ENCODE measurements around the gene DRG2.

DRG2 gene

GRCh38 chr17:18145811-18146210 is 58.1 kb downstream of the DRG2 start:
- no peak for DNase-seq

GRCh38 chr17:18146259-18146658 is 58.5 kb downstream of the DRG2 start:
- DNase-seq, result no peak

DNA sequence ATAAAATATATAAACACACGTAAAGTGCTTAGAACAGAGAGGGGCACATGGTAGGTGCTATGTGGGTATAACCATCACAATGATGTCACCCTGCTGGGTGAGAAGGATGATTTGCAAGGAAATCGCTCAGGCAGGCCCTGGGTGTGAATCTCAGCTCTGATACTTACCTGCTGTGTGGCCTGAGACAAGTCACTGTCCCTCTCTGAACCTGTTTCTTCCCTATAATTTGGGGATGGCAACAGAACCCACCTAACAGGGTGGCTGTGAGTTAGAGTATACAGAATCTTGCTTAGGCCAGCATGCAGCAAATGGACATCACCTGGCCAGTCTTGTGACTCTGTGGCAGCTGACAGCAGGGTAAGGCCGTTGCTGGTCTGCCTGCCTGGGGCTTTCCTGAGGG is 59.2 kb downstream of the DRG2 start:
- DNase-seq, result no peak

- DNase-seq, result no peak
Measured at GRCh38 chr17:18148586-18148985, 60.8 kb downstream of the DRG2 start.

DNA sequence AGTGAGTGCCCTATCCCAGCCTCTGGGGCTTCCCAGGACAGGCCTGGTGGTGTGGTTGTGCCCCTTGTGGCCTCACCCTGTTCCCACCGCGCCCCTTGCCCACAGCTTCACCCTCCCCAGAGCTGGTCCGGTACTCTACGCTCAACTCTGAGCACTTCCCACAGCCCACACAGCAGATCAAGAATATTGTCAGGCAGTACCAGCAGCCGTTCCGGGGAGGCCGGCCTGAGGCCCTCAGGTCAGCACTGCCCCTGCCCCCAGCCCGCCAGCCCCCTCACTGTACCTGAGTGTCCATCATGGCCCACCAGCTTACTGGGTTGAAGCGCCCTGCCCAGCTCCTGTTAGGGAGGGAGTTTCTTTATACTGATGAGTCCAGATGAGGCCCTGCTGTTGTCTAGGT is 63.5 kb downstream of the DRG2 start:
- DNase-seq, result no peak

GRCh38 chr17:18155179-18155578 is 67.4 kb downstream of the DRG2 start:
- DNase-seq, result no peak

DNA sequence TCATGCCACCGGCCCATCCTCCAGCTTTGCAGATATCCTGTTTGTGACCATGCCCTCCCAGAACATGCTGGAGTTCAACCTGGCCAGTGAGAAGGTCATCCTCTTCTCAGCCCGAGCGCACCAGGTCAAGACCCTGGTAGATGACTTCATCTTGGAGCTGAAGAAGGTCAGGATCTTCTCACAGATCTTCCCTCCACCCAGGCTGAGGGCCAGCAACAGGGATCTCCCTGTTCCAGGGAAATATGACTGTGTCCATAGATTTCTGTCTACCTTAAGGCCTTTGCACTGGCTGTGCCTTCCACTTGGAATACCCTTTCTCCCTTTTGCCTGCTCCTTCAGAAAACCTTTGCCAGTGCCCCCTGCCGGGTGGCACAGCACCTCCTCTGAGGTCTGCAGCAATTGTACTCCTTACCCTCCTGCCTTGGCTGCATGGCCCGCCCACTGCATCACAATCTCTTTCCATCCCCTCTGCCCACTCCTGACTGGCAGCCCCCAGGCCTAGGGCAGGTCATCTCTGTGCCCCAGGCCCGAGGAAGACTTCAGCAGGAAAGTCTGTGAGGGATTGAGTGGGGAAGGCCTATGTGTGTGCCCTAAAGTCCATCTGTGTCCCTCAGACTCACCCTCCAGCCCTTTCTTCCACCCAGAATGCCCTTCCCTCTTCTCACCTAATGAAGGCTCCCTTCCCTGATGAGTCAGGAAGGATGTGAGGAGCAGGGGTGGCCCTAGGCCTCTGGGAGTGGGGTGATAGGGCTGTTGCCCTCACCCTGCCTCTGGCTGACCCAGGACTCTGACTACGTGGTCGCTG is 68.6 kb downstream of the DRG2 start:
- DNase-seq, result no peak

DNA sequence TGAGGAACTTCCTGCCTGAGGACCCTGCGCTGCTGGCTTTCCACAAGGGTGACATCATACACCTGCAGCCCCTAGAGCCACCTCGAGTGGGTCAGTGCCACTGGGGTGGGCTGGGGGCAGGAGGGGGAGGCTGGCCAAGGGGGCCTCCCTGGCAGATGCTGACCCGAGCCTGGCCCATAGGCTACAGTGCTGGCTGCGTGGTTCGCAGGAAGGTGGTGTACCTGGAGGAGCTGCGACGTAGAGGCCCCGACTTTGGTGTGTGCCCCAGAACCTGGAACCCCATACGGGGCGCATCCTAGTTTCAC is 69.2 kb downstream of the DRG2 start:
- DNase-seq, result no peak

All from DMS79 treated with DMSO at 0.1 percent for 48 hours (cell line).